Fibroblast of lung (primary cell): Measurements from ENCODE around the gene ALG12. TPM values are rescaled to one million over a fixed set of nuclear protein-coding genes. Genes with fewer than 3 reads are reported as not detected.

Experiments used
- DNase-seq, 2 donors: peaks; one replicate each; pipeline versions ENCODE4 v3.0.0 to v3.0.0-alpha.2; 2010; ENCODE audit warnings: low read depth in 2 of 2
- H2AFZ ChIP-seq: 2 replicates; pipeline ENCODE4 v1.5.1; 2012; ENCODE audit warnings: low read length, control low read depth, inconsistent platforms
- H3K27ac ChIP-seq: 2 replicates; pipeline ENCODE4 v1.5.1; 2011; ENCODE audit warnings: low read length, control low read depth; ENCODE audit not compliant: insufficient read depth
- H3K27me3 ChIP-seq: 2 replicates; pipeline ENCODE4 v1.5.1; 2011; ENCODE audit warnings: mild to moderate bottlenecking, low read length; ENCODE audit not compliant: control insufficient read depth, insufficient read depth
- H3K36me3 ChIP-seq: 2 replicates; pipeline ENCODE4 v1.5.1; 2011; ENCODE audit warnings: low read length; ENCODE audit not compliant: control insufficient read depth, insufficient read depth
- H3K4me1 ChIP-seq: 2 replicates; pipeline ENCODE4 v1.5.1; 2011; ENCODE audit warnings: low read length; ENCODE audit not compliant: control insufficient read depth, insufficient read depth; ENCODE audit errors: extremely low read depth
- H3K4me2 ChIP-seq: 2 replicates; pipeline ENCODE4 v1.5.1; 2011; ENCODE audit warnings: low read length, control low read depth; ENCODE audit not compliant: insufficient read depth; ENCODE audit errors: extremely low read depth
- H3K4me3 ChIP-seq, 4 experiments: fragments of 200-600 bp in 1 of 4; sonication (generic) in 1 of 4; replicated peaks in 1 of 4; 2 replicates each; pipeline ENCODE4 v1.5.1; 2011 to 2016; ENCODE audit warnings: low read length in 4 of 4, low read depth in 3 of 4, mild to moderate bottlenecking in 3 of 4, control low read depth in 2 of 4, inconsistent platforms in 1 of 4, mixed read lengths in 1 of 4; ENCODE audit not compliant: insufficient read depth in 1 of 4; ENCODE audit errors: control extremely low read depth in 1 of 4
- H3K79me2 ChIP-seq: 2 replicates; pipeline ENCODE4 v1.5.1; 2012; ENCODE audit warnings: mild to moderate bottlenecking, low read length, inconsistent platforms; ENCODE audit not compliant: control insufficient read depth, insufficient read depth
- H3K9ac ChIP-seq: 2 replicates; pipeline ENCODE4 v1.5.1; 2011; ENCODE audit warnings: mild to moderate bottlenecking, low read length, control low read depth; ENCODE audit not compliant: insufficient read depth
- H3K9me3 ChIP-seq: 2 replicates; pipeline ENCODE4 v1.5.1; 2012; ENCODE audit warnings: low read depth, low read length; ENCODE audit not compliant: control insufficient read depth, insufficient read depth
- H4K20me1 ChIP-seq: 2 replicates; pipeline ENCODE4 v1.5.1; 2011; ENCODE audit warnings: low read length; ENCODE audit not compliant: control insufficient read depth, insufficient read depth; ENCODE audit errors: extremely low read depth
- EZH2 ChIP-seq: IDR thresholded peaks from 2 replicates; pipeline ENCODE4 v1.5.1; 2012; ENCODE audit warnings: low read length, control low read depth, mild to moderate bottlenecking; ENCODE audit errors: missing control alignments
- polyA plus RNA-seq, 2 donors: library from polyadenylated mRNA; depleted of rRNA in 1 of 2; stranded (reverse) in 1 of 2; unstranded in 1 of 2; fragments of >200 nt; gene quantifications; 2 replicates each; pipeline ENCODE4 v1.2.1, GENCODE V29; 2011 to 2012; ENCODE audit warnings: missing spikeins in 1 of 2
- total RNA-seq: library from RNA; depleted of rRNA; stranded (reverse); fragments of >200 nt; gene quantifications from 2 replicates; pipeline ENCODE4 v1.2.1, GENCODE V29; 2014
- TF ChIP-seq, protein P1 (sequence below), 2 donors: IDR thresholded peaks in 1 of 2; conservative IDR thresholded peaks in 1 of 2; 1 replicate in 1 of 2; 2 replicates in 1 of 2; pipeline ENCODE4 v1.5.1; 2011 to 2012; ENCODE audit warnings: low read length in 2 of 2, control low read depth in 1 of 2, inconsistent platforms in 1 of 2, low read depth in 1 of 2, mild to moderate bottlenecking in 1 of 2

ALG12 gene
- total and polyA plus RNA-seq, 2 donors (not counting 1 experiment from before 2014, with no cell fraction given): 9.6 to 19.0 TPM

DNA sequence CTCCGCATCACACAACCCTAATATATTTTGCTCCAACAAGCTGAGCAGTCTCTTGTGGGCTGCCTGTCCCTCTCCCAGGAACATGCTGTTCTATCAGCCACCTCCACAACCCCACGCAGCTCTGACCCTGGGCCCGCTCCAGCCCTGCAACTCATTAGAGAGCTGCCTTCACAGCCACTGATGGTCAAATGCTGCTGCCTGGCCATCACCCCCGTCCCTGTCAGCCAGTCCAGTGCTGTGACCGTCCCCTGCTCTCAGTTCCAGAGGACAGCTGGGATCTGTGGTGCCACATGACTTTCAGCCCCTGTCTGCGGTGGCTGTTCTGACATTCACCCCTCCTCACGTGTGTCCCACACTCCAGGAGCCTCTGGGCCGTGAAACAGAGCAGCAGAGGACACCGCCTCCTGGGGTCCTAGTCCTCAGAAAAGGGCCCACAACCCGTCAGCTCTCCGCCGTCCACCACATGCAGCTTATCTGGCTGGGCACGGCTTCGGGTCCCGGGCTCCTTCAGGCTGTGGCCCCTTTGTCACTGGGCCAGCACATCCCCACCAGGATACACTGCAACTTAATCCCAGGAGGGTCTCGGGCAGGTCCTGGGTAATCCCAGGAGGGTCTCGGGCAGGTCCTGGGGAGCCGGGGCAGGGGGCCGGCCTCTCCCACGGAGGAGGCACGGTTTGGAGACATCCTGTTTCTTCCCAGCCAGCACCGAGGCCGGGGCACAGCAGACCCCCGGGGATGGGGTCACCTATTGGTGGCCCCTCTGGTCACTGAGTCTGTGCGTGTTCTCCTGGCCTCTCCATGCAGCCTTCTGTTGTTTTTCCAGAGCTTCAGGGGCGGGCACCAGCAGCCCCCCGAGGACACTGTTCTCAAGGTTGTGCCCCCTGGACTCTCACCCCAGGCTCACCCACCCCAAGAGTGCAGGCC, 15.3 kb upstream of the ALG12 start:
- Histone ChIP-seq H2AFZ (no peak overlapping the region), H3K27ac (no peak overlapping the region), H4K20me1 (no peaks in the 10 kb centered on the region)

DNA sequence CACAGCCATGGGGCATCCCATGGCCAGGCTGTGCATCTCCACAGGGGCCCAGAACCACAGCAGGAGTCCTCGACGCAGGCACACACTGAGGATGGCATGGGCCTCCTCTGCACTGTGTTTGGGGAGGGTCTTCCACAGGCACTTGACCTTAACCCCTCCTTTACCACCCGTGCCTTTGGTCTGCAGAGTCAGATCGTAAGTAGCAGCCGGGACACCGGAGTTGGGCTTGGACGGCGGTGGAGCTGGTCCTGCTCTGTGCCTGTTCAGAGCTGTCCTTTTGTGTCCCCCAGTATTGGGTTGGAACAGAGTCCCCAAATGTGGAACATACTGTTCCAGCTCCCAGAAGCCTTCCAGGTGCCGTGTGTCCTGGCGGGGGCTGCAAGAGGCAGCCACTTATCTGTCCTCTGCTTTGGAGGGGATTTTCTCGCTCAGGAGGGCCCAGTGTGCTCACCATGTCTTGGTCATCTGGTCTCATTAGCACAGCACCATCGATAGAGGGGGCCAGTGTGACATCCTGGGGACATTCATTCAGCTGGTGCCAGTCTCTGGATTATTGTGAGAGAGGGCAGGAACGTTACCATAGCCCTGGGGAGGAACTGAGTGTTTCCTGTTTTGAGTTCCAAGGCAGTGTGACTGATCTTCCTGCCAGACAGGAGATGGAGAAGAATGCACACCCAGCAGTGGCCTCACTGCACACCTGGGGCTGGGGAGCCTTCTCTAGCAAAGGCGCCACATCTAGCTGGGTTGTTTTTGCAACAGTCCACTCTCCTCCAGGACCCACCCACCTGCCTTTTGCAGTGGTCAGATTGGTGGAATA, 12.6 kb upstream of the ALG12 start:
- no peak overlapping the region for H3K9ac ChIP-seq
- no peak overlapping the region for H3K4me3 ChIP-seq
- H3K79me2 ChIP-seq: no peaks in the 10 kb centered on the region
- peak; percentile 20 to 64 for DNase-seq
- H2AFZ ChIP-seq: no peak overlapping the region
- H3K4me1 ChIP-seq: peaks cover 10% of the 10 kb centered on the region
- H3K36me3 ChIP-seq: peaks cover 2% of the 10 kb centered on the region
- H4K20me1 ChIP-seq: no peaks in the 10 kb centered on the region
- TF ChIP-seq, protein P1, sequence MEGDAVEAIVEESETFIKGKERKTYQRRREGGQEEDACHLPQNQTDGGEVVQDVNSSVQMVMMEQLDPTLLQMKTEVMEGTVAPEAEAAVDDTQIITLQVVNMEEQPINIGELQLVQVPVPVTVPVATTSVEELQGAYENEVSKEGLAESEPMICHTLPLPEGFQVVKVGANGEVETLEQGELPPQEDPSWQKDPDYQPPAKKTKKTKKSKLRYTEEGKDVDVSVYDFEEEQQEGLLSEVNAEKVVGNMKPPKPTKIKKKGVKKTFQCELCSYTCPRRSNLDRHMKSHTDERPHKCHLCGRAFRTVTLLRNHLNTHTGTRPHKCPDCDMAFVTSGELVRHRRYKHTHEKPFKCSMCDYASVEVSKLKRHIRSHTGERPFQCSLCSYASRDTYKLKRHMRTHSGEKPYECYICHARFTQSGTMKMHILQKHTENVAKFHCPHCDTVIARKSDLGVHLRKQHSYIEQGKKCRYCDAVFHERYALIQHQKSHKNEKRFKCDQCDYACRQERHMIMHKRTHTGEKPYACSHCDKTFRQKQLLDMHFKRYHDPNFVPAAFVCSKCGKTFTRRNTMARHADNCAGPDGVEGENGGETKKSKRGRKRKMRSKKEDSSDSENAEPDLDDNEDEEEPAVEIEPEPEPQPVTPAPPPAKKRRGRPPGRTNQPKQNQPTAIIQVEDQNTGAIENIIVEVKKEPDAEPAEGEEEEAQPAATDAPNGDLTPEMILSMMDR (conservative IDR thresholded peaks at IDR 0.05 in 1 of 2, IDR thresholded peaks at IDR 0.05 in 1 of 2; ENCODE audit: low read depth in 1 of 2, low read length in 2 of 2): peak; percentile 33 to 52
- TF ChIP-seq EZH2: no peak
- H3K27me3 ChIP-seq: no peaks in the 10 kb centered on the region
- no peak overlapping the region for H3K27ac ChIP-seq
- no peaks in the 10 kb centered on the region for H3K9me3 ChIP-seq
- H3K4me2 ChIP-seq: no peak overlapping the region

More for the DNA sequence above, 15.3 kb upstream of the ALG12 start:
- DNase-seq: no peak
- Histone ChIP-seq H3K4me1 (peaks cover 24% of the 10 kb centered on the region), H3K79me2 (no peaks in the 10 kb centered on the region), H3K4me3 (peak overlapping the region in 1 of 4 experiments; percentile 63), H3K9me3 (no peaks in the 10 kb centered on the region), H3K36me3 (no peaks in the 10 kb centered on the region), H3K27me3 (no peaks in the 10 kb centered on the region), H3K4me2 (no peak overlapping the region), H3K9ac (no peak overlapping the region)
- TF ChIP-seq, protein P1 (conservative IDR thresholded peaks at IDR 0.05 in 1 of 2, IDR thresholded peaks at IDR 0.05 in 1 of 2; ENCODE audit: low read depth in 1 of 2, low read length in 2 of 2): no peak
- TF ChIP-seq EZH2: no peak

DNA sequence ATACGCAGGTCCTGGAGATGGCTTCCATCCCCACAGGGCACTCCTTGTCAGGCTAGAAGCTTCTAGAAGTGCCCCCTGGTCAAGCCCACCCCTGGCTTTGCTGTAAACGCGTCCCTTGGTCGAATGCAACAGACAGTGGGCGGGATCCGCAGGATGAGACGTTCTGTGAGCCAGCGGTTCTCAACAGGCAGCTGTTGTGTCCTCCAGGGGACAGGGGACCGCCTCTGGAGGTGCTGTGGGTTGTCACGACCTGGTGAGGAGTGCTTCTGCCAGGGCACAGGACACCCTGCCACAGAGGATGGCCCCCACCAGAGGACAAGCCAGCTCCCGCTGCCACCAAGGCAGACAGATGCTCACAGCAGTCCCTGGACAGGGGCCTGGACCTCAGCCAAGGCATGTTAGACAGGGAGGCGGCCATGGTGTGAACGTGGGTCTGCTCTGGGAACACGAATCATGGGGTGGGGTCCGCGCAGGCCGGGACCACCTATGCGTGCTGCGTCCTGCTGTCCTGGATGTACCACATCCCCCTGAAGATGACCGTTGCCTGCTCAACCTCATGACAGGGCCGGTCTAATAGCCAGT, 11.8 kb upstream of the ALG12 start:
- DNase-seq: no peak
- Histone ChIP-seq H2AFZ (no peak overlapping the region), H3K4me3 (no peak overlapping the region), H3K4me2 (no peak overlapping the region), H3K36me3 (peaks cover 2% of the 10 kb centered on the region), H4K20me1 (no peaks in the 10 kb centered on the region), H3K4me1 (peaks cover 10% of the 10 kb centered on the region), H3K9ac (no peak overlapping the region), H3K27me3 (no peaks in the 10 kb centered on the region), H3K9me3 (no peaks in the 10 kb centered on the region), H3K27ac (no peak overlapping the region), H3K79me2 (no peaks in the 10 kb centered on the region)
- TF ChIP-seq, protein P1 (conservative IDR thresholded peaks at IDR 0.05 in 1 of 2, IDR thresholded peaks at IDR 0.05 in 1 of 2; ENCODE audit: low read depth in 1 of 2, low read length in 2 of 2): no peak
- TF ChIP-seq EZH2: no peak
